ENCODE results near the gene HRK. TPM values are rescaled to one million over a fixed set of nuclear protein-coding genes. Genes with fewer than 3 reads are reported as not detected.
A peak's percentile ranks its signal among the peaks of the same experiment; 100 is the strongest.

Gene HRK
- total and polyA plus RNA-seq, 10 of the 15 experiments (the other 5 are each of a cell fraction or from before 2014, with no cell fraction given): not detected

DNA sequence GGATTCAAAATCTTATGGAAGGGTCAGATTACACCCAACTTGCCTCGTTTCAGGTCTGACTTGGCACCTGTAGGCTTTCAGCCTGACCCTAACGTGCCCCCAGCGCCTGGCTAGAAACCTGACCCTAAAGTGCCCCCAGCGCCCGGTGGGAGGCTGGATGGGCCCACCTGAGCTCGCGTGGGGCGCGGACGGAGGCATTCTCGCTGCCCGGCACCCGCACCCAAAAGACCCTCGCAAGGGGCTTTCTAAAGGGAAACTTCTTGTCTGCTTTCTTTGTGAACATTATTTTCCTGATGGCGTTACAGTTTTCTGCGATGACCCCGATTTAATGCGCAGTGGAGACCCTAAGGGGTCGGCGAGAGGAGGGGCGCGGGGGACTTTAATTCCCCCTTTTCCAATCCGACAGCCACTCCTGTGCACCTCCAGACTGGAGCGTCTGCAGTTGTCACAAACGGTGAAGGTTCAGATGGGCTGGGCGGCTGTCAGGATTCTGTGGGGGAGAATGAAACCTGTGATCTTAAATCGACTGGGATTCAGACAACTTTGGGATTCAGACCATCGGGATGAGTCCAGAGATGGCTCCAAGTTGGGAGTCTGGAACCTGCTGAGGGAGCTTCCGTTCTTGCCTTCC is 751 bp upstream of the HRK start:
- no peak for FAIRE-seq
- no TSS peak for BruUV-seq (replicated peaks)
- CTCF ChIA-PET: interaction anchor here (0.5 to 0.9 kb wide), 4 partner anchors 59 to 179 kb away, joined by 3 to 4 read pairs (median 4); no protein-coding TSS in a partner anchor
- in situ Hi-C loops (cut with MboI): no loop called here
- intact Hi-C loops (cut with micrococcal nuclease; ENCODE audit: unreplicated experiment): loop anchor here (10.0 kb wide), 1 partner anchor 147 kb away; the partner anchor contains the start of genes RNFT2 and SPRING1
- H3K79me2 ChIP-seq (ENCODE audit: control insufficient read depth, insufficient read depth, low read length): no peaks in the 10 kb centered on the region
- SMC1A ChIA-PET (ENCODE audit: uncharacterized antibody, unreplicated experiment): interaction anchor here (0.6 kb wide), 3 partner anchors 27 to 585 kb away, joined by 3 to 4 read pairs (median 3); no protein-coding TSS in a partner anchor
- no peak overlapping the region for H2AFZ ChIP-seq (ENCODE audit: control insufficient read depth, low read depth, low read length)
- no peaks in the 10 kb centered on the region; the same call in 1 of the 2 replicates for H3K4me1 ChIP-seq (ENCODE audit: control insufficient read depth, insufficient read depth, low read length)
- WGBS (ENCODE audit: insufficient coverage, insufficient replicate concordance, low lambda C conversion rate, missing lambda C conversion rate): 8% methylated on average over 28 of the region's 29 CpGs
- no peaks in the 10 kb centered on the region for H3K9me3 ChIP-seq (replicated peaks; ENCODE audit: control insufficient read depth, insufficient read depth, low read length)
- no peak overlapping the region; the same call in 1 of the 2 replicates for H3K4me2 ChIP-seq (ENCODE audit: control insufficient read depth, insufficient read depth)
- RAD21 ChIA-PET (ENCODE audit: unreplicated experiment): no interaction called here
- peaks cover 22 to 25% of the 10 kb centered on the region in 2 experiments for H3K27me3 ChIP-seq (replicated peaks in 1 of 2; ENCODE audit: control insufficient read depth in 2 of 2, insufficient read depth in 2 of 2, low read length in 1 of 2)
- DNase-seq (ENCODE audit: low read depth, low spot score): no peak
- H3K36me3 ChIP-seq (ENCODE audit: control insufficient read depth in 2 of 2, insufficient read depth in 2 of 2, low read length in 1 of 2): no peaks in the 10 kb centered on the region
- H3K4me3 ChIP-seq: no peak overlapping the region
- no peak overlapping the region for H3K9ac ChIP-seq (ENCODE audit: control insufficient read depth, insufficient read depth, low read length)
- POLR2A ChIA-PET: no interaction called here
- H4K20me1 ChIP-seq (ENCODE audit: control insufficient read depth, insufficient read depth): no peaks in the 10 kb centered on the region
- TF ChIP-seq POU2F2 (IDR thresholded peaks at IDR 0.05; ENCODE audit: borderline replicate concordance, low read depth, low read length) (no peak), CBX5 (IDR thresholded peaks at IDR 0.05; ENCODE audit: low read depth) (no peak), SIN3A (IDR thresholded peaks at IDR 0.05; ENCODE audit: low read depth, low read length) (no peak), ZBTB33 (IDR thresholded peaks at IDR 0.05) (no peak), KDM1A (IDR thresholded peaks at IDR 0.05; ENCODE audit: borderline replicate concordance) (no peak), SUZ12 (IDR thresholded peaks at IDR 0.05; ENCODE audit: unreplicated experiment) (peak; percentile 34), SRF (IDR thresholded peaks at IDR 0.05; ENCODE audit: low read depth in 2 of 2, low read length in 2 of 2) (no peak), NFXL1 (IDR thresholded peaks at IDR 0.05; ENCODE audit: borderline replicate concordance) (no peak), PAX8 (IDR thresholded peaks at IDR 0.05) (no peak)
- no peak for ATAC-seq
- no peak overlapping the region for H3K27ac ChIP-seq (ENCODE audit: control insufficient read depth, insufficient read depth)

All from GM12878 (cell line).